CD4-positive, alpha-beta T cell treated with Interleukin-15 for 4 hours (primary cell): ENCODE measurements around the gene KIF3B.
A peak's percentile ranks its signal among the peaks of the same experiment; 100 is the strongest.
"Not testable (repeated sequence)": the region's sequence is repeated elsewhere in the genome, so short reads cannot be mapped to it uniquely, and the experiment has no call there.

Experiments used
- DNase-seq: peaks from one replicate; pipeline ENCODE4 v3.0.0-alpha.2; 2020; ENCODE audit warnings: low spot score

Gene KIF3B

DNA sequence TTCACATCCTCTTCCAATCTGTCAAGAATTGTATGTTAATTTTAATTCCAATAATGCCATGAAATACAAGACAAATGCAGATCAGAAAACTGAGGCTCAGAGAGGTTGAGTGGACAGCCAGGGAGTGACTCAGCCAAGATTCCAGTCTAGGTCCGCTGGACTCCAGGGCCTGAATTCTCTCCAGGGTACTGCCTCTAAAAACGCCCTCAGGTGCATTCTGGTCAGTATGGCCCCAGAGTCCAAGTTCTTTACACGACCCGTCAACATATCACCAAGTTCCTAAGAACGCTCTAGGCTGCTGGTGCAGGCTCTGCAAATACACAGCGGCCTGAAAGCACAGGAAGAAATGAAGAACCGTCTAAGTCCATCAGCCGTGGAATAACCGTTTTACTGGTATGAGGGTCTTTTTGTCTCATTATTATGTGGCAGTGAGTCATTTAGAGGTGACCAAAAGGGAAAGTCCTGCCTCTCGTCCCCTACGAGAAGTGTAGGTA is 80.0 kb downstream of the KIF3B start:
- DNase-seq = no peak

GRCh38 chr20:32357869-32358631 is 80.6 kb downstream of the KIF3B start, which contains the start of gene ASXL1:
Gene ASXL1, plus strand, starts transcription at chr20:32358331. Its CDS starts 445 bp downstream, at chr20:32358776.
- DNase-seq = peak; percentile 96

DNA sequence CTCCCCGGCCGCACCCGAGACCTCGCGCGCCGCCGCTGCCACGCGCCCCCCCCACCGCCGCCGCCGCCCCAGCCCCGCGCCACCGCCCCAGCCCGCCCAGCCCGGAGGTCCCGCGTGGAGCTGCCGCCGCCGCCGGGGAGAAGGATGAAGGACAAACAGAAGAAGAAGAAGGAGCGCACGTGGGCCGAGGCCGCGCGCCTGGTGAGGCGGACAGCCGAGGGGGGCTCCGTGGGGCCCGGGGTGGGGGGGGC is 81.1 kb downstream of the KIF3B start:
- DNase-seq = no peak

- DNase-seq = peak; percentile 60
These were observed 81.6 kb downstream of the KIF3B start for GRCh38 chr20:32358883-32359632.

- peak; percentile 26 for DNase-seq
These were observed 82.3 kb downstream of the KIF3B start for GRCh38 chr20:32359633-32360332.

GRCh38 chr20:32360333-32360634 is 82.8 kb downstream of the KIF3B start:
- no peak for DNase-seq

DNA sequence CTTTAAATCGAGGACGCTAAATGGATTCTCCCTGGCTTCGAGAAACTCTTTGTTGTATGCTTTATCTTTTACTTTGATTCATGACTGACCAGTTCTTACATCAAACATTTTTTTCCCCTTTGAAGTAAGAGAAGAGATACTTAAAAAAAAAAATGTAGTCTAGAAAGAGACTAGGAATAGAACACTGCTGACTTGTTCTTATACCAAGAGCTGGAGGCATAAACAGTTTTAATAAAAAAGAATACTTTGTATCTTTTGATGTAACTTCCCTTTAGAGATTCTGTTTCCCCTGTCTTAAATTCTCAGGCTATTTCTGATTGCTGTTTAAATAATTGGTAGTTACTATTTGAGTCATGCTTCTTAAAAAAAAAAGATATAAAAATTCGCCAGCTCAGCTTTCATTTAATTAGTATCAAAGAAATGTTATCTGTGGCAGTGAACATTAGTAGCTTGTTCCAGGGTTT is 85.5 kb downstream of the KIF3B start:
- no peak for DNase-seq

- DNase-seq = no peak
These were observed 86.0 kb downstream of the KIF3B start for GRCh38 chr20:32363492-32363891.

- no peak for DNase-seq
These were observed 87.2 kb downstream of the KIF3B start for GRCh38 chr20:32364554-32365208.

- DNase-seq = no peak
These were observed 88.1 kb downstream of the KIF3B start for GRCh38 chr20:32365564-32365963.

DNA sequence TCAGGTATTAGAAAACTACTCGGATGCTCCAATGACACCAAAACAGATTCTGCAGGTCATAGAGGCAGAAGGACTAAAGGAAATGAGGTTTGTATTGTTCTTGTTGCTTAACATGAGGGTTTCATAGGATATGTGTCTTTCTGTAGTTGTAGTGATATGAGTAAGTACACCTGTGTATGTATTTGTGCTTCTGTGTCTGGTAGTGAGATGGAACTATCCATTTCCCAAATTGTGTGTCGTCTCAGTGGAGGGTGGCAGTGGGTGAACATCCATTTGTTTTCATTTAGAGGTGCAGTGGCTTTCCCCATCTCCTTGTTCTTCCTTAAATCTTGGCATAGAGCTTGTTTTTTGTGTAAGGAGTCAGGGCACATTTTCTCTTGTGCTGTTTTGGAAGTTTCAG is 88.9 kb downstream of the KIF3B start:
- DNase-seq = no peak

GRCh38 chr20:32368323-32368722 is 90.9 kb downstream of the KIF3B start:
- DNase-seq = no peak

- no peak for DNase-seq
These were observed 91.5 kb downstream of the KIF3B start for GRCh38 chr20:32368925-32369324.

DNA sequence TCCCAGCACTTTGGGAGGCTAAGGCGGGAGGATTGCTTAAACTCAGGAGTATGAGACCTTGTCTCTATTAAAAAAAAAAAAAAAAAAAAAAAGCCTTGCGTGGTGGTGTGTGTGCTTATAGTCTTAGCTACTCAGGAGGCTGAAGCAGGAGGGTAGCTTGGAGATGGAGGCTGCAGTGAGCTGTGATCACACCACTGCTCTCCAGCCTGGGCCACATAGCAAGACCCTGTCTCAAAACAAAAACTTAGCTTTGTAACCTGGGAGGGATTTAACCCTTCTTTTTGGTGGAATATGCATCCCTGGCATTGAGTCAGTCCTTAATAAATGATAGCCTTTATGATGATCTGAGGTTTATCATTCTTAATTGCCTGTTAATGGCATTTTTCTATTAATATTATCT is 93.4 kb downstream of the KIF3B start:
- no peak for DNase-seq

- no peak for DNase-seq
These were observed 101.0 kb downstream of the KIF3B start for GRCh38 chr20:32378461-32378860.

GRCh38 chr20:32380037-32380436 is 102.6 kb downstream of the KIF3B start:
- DNase-seq = not testable (repeated sequence)

- DNase-seq = no peak
These were observed 103.3 kb downstream of the KIF3B start for GRCh38 chr20:32380745-32381144.

GRCh38 chr20:32382102-32382950 is 104.9 kb downstream of the KIF3B start:
- no peak for DNase-seq

- not testable (repeated sequence) for DNase-seq
These were observed 106.0 kb downstream of the KIF3B start for GRCh38 chr20:32383441-32383840.
